Glutamatergic neuron (in vitro differentiated cells): ENCODE data around the gene CHTF18. TPM values are rescaled to one million over a fixed set of nuclear protein-coding genes. Genes with fewer than 3 reads are reported as not detected.
A peak's percentile ranks its signal among the peaks of the same experiment; 100 is the strongest.

Source experiments
- DNase-seq: peaks from one replicate; pipeline ENCODE4 v3.0.0; 2022
- H3K27ac Mint-ChIP-seq: one replicate; pipeline ENCODE4 v1.8.0; 2020; ENCODE audit warnings: mild to moderate bottlenecking, mixed read lengths, inconsistent platforms; ENCODE audit not compliant: unreplicated experiment
- H3K27me3 Mint-ChIP-seq: one replicate; pipeline ENCODE4 v1.8.0; 2020; ENCODE audit warnings: mild to moderate bottlenecking, moderate library complexity, mixed read lengths, inconsistent platforms; ENCODE audit not compliant: unreplicated experiment
- H3K36me3 Mint-ChIP-seq: one replicate; pipeline ENCODE4 v1.8.0; 2020; ENCODE audit warnings: mild to moderate bottlenecking, mixed read lengths, inconsistent platforms; ENCODE audit not compliant: unreplicated experiment
- H3K4me1 Mint-ChIP-seq: one replicate; pipeline ENCODE4 v1.8.0; 2020; ENCODE audit warnings: mild to moderate bottlenecking, low read depth, mixed read lengths, inconsistent platforms; ENCODE audit not compliant: unreplicated experiment
- H3K4me3 Mint-ChIP-seq: one replicate; pipeline ENCODE4 v1.8.0; 2020; ENCODE audit warnings: mild to moderate bottlenecking, mixed read lengths, inconsistent platforms; ENCODE audit not compliant: unreplicated experiment
- H3K9me3 Mint-ChIP-seq: one replicate; pipeline ENCODE4 v1.8.0; 2020; ENCODE audit warnings: mild to moderate bottlenecking, moderate library complexity, mixed read lengths, inconsistent platforms; ENCODE audit not compliant: unreplicated experiment
- CTCF ChIP-seq: fragments of 200-600 bp; sonication (generic); IDR thresholded peaks from one replicate; pipeline ENCODE4 v1.5.0; 2021; ENCODE audit not compliant: partially characterized antibody, unreplicated experiment
- total RNA-seq: library from RNA; stranded (reverse); fragmentation: NEBNext Ultra II Directional; extraction: Animal tissue kit (Norgen Biotek cat#: 25700); gene quantifications from one replicate; pipeline ENCODE4 v1.2.1, GENCODE V29; 2021; ENCODE audit not compliant: unreplicated experiment

CHTF18 gene
- total RNA-seq, 1 donor from 2014 or later, result 49.2 TPM

- Mint-ChIP-seq H3K27ac (no peak overlapping the region), H3K4me1 (no peaks in the 10 kb centered on the region), H3K36me3 (no peaks in the 10 kb centered on the region), H3K27me3 (peaks cover 2% of the 10 kb centered on the region), H3K4me3 (no peak overlapping the region), H3K9me3 (no peaks in the 10 kb centered on the region)
- no peak for TF ChIP-seq CTCF
- DNase-seq, result no peak
Measured at GRCh38 chr16:764848-765487, 23.5 kb upstream of the CHTF18 start.

- H3K27me3 Mint-ChIP-seq, result peaks cover 2% of the 10 kb centered on the region
- no peak overlapping the region for H3K27ac Mint-ChIP-seq
- H3K4me1 Mint-ChIP-seq, result no peaks in the 10 kb centered on the region
- DNase-seq, result no peak
- no peaks in the 10 kb centered on the region for H3K36me3 Mint-ChIP-seq
- TF ChIP-seq CTCF, result no peak
- no peaks in the 10 kb centered on the region for H3K9me3 Mint-ChIP-seq
- no peak overlapping the region for H3K4me3 Mint-ChIP-seq
Measured at GRCh38 chr16:765488-765865, 22.9 kb upstream of the CHTF18 start.

- Mint-ChIP-seq H3K4me3 (no peak overlapping the region), H3K27ac (no peak overlapping the region), H3K9me3 (no peaks in the 10 kb centered on the region), H3K27me3 (peaks cover 2% of the 10 kb centered on the region), H3K36me3 (no peaks in the 10 kb centered on the region), H3K4me1 (no peaks in the 10 kb centered on the region)
- no peak for DNase-seq
- TF ChIP-seq CTCF, result no peak
Measured at GRCh38 chr16:766008-766819, 22.2 kb upstream of the CHTF18 start.

GRCh38 chr16:766820-767640 lies 21.4 kb upstream of the CHTF18 start:
- no peaks in the 10 kb centered on the region for H3K36me3 Mint-ChIP-seq
- H3K4me3 Mint-ChIP-seq, result no peak overlapping the region
- DNase-seq, result peak; percentile 63
- H3K4me1 Mint-ChIP-seq, result no peaks in the 10 kb centered on the region
- H3K27ac Mint-ChIP-seq, result no peak overlapping the region
- peaks cover 6% of the 10 kb centered on the region for H3K27me3 Mint-ChIP-seq
- TF ChIP-seq CTCF, result no peak
- H3K9me3 Mint-ChIP-seq, result peaks cover 2% of the 10 kb centered on the region
